NB4 (cell line): ENCODE measurements around the gene GSX1.

ENCODE experiments used
- MYC ChIP-seq: IDR thresholded peaks from 2 replicates; pipeline ENCODE4 v1.6.1; 2011; ENCODE audit warnings: low read depth, low read length
- POLR2A ChIP-seq: IDR thresholded peaks from 2 replicates; pipeline ENCODE4 v1.6.1; 2011; ENCODE audit warnings: mild to moderate bottlenecking; ENCODE audit not compliant: insufficient read length; ENCODE audit errors: extremely low read depth

DNA sequence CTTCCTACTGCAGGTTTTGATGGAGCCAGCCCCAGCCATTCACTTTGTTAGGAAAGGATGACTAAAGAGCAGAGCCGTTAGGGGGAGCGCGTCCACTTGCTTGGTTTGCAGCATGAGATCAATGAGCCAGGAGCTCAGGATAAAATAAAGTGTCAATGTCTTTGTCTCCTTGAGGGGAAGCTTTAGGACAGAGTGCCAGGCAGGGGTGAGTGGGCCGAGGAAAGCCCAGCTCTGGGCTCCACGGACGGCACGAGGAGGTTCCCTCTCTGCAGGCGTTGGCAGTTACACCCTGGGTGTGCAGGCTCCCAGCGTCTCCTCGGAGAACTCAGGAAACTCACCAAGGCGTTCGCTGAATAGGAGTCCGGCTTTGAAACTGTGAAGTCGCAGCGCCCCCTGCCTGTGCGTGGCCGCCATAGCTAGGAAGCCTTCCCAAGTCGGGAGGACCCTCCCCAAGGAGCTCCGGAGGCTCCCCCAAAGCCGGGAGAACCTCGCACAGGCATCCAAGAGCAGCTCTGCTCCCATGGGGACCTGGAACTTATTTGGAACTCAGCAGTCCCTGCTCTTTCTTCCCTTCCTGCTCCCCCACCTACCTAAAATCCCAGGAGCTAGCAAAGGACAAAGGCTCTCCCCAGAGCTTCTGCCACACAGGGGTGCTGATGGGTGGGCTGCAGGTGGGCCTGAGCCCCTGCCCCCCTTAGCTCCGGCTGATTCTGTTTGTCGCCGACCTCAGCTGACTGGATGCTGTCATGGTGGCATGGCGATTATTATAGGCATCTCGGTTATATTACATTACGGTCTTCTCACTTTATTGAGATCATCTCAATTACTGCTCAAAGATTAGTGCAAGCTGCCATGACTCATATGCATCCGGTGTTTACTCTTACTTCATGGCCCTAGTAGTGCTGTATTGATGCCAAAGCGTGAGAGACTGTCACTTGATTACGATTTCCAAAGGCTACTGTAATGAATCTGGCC, 34.4 kb downstream of the GSX1 start:
- TF ChIP-seq MYC (no peak), POLR2A (no peak)
